Measurements from ENCODE around the gene ECEL1.

Gene ECEL1

GRCh38 chr2:232483923-232484627 is 3.6 kb downstream of the ECEL1 start:
- DNase-seq (ENCODE audit: low read depth) = no peak

GRCh38 chr2:232483311-232483922 is 4.2 kb downstream of the ECEL1 start:
- no peak for DNase-seq (ENCODE audit: low read depth)

GRCh38 chr2:232482301-232483238 is 5.1 kb downstream of the ECEL1 start:
- no peak for DNase-seq (ENCODE audit: low read depth)

- no peak for DNase-seq (ENCODE audit: low read depth)
These were observed 6.1 kb downstream of the ECEL1 start for GRCh38 chr2:232481322-232482140.

- no peak for DNase-seq (ENCODE audit: low read depth)
These were observed 7.1 kb downstream of the ECEL1 start for GRCh38 chr2:232480201-232481190.

- DNase-seq (ENCODE audit: low read depth) = no peak
These were observed 8.1 kb downstream of the ECEL1 start for GRCh38 chr2:232479341-232480200.

GRCh38 chr2:232478571-232479340 is 8.9 kb downstream of the ECEL1 start:
- no peak for DNase-seq (ENCODE audit: low read depth)

GRCh38 chr2:232477751-232478510 is 9.7 kb downstream of the ECEL1 start:
- no peak for DNase-seq (ENCODE audit: low read depth)

GRCh38 chr2:232476791-232477190 is 10.8 kb downstream of the ECEL1 start:
- DNase-seq (ENCODE audit: low read depth) = no peak

- no peak for DNase-seq (ENCODE audit: low read depth)
These were observed 11.6 kb downstream of the ECEL1 start for GRCh38 chr2:232476045-232476444.

- DNase-seq (ENCODE audit: low read depth) = peak; percentile 1
These were observed 14.2 kb downstream of the ECEL1 start for GRCh38 chr2:232473467-232473890.

GRCh38 chr2:232466221-232466620 is 21.4 kb downstream of the ECEL1 start:
- no peak for DNase-seq (ENCODE audit: low read depth)

GRCh38 chr2:232465061-232465460 is 22.6 kb downstream of the ECEL1 start:
- no peak for DNase-seq (ENCODE audit: low read depth)

GRCh38 chr2:232464544-232464885 is 23.1 kb downstream of the ECEL1 start:
- DNase-seq (ENCODE audit: low read depth) = no peak

GRCh38 chr2:232463701-232464543 is 23.7 kb downstream of the ECEL1 start:
- DNase-seq (ENCODE audit: low read depth) = no peak

GRCh38 chr2:232460171-232460570 is 27.5 kb downstream of the ECEL1 start:
- DNase-seq (ENCODE audit: low read depth) = no peak

GRCh38 chr2:232459419-232460035 is 28.1 kb downstream of the ECEL1 start:
- no peak for DNase-seq (ENCODE audit: low read depth)
